Effector memory CD8-positive, alpha-beta T cell (primary cell): ENCODE results near the gene KRT72.

Experiments used
- ATAC-seq: fragments of 150-1000 bp; cut with Tn5 transposase; replicated peaks from 2 replicates; pipeline ENCODE4 v1.10.0; 2021; ENCODE audit warnings: mild to moderate bottlenecking, moderate library complexity
- DNase-seq, 3 experiments: peaks; one replicate each; pipeline ENCODE4 v3.0.0; 2021
- H3K27ac Mint-ChIP-seq, 2 donors: one replicate each; pipeline ENCODE4 v1.8.0; 2022; ENCODE audit warnings: mild to moderate bottlenecking in 2 of 2, mixed read lengths in 2 of 2, moderate library complexity in 2 of 2
- H3K27me3 Mint-ChIP-seq, 2 donors: one replicate each; pipeline ENCODE4 v1.8.0; 2022; ENCODE audit warnings: mixed read lengths in 2 of 2
- H3K36me3 Mint-ChIP-seq: one replicate; pipeline ENCODE4 v1.8.0; 2022; ENCODE audit warnings: mild to moderate bottlenecking, moderate library complexity, mixed read lengths; ENCODE audit not compliant: insufficient read depth
- H3K4me1 Mint-ChIP-seq, 2 donors: one replicate each; pipeline ENCODE4 v1.8.0; 2022; ENCODE audit warnings: low read depth in 2 of 2, mixed read lengths in 2 of 2
- H3K4me3 Mint-ChIP-seq, 2 donors: one replicate each; pipeline ENCODE4 v1.8.0; 2022; ENCODE audit warnings: mild to moderate bottlenecking in 2 of 2, mixed read lengths in 2 of 2, moderate library complexity in 2 of 2
- H3K9me3 Mint-ChIP-seq, 2 donors: one replicate each; pipeline ENCODE4 v1.8.0; 2022; ENCODE audit warnings: mixed read lengths in 2 of 2

KRT72 gene

DNA sequence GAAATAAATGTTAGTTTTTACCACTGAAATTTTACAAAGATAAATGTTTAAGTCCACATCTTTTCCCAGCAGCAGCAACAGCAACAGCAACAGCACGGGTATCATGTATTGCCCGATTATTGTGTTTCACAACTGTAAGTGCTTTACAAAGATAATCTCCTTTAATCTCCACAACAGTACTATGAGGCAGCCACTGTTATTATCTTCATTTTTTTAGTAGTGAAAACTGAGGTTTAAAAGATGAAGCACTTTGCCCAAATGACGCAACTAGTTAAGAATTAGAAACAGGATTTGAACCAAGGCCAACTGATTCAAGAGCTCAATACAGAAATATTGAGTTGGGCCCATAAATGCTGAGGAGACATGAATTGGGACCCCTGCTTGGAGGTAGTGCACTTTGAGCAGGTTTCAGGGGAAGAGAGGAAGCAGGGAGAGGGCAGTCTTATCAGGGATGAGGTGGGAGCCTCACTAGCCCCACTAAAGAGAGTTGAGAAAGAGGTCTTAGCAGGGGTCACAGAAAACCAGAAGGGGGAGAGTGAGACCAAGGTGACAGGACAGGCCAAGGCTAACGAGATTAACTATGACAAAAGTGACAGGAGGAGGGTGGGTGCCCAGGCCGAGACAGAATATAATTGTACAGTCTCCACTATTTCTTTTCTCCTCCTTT lies 35.5 kb upstream of the KRT72 start:
- no peak overlapping the region for H3K4me3 Mint-ChIP-seq
- ATAC-seq: no peak
- H3K4me1 Mint-ChIP-seq: peaks cover 22 to 34% of the 10 kb centered on the region in 2 donors
- H3K27ac Mint-ChIP-seq: peak overlapping the region in 1 of 2 donors; percentile 26
- peaks cover 6 to 39% of the 10 kb centered on the region in 2 donors for H3K27me3 Mint-ChIP-seq
- H3K36me3 Mint-ChIP-seq: no peaks in the 10 kb centered on the region
- no peak for DNase-seq
- no peaks in the 10 kb centered on the region for H3K9me3 Mint-ChIP-seq

DNA sequence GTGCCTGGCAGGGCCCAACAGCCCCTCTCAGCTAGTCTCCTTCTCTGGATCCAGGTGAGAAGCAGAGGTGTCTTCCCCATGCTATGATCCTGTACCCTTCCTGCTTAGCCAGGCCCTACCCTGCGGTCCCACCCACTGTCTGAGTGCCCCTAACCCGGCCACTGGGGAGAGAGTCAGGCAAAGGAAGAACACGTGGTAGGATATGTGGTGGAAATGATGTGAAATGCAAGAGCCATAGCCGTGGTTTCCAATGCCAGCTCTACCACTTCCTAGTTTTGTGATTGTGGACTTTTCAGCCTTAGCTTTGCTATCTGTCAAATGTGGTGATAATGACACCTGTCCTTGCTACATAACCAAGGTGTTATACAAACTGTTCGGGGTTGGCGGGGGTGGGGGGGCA lies 34.9 kb upstream of the KRT72 start:
- no peak overlapping the region for H3K4me3 Mint-ChIP-seq
- DNase-seq (no peak), ATAC-seq (peak; percentile 62)
- H3K4me1 Mint-ChIP-seq: peaks cover 20 to 29% of the 10 kb centered on the region in 2 donors
- no peaks in the 10 kb centered on the region for H3K36me3 Mint-ChIP-seq
- H3K27ac Mint-ChIP-seq: no peak overlapping the region
- H3K9me3 Mint-ChIP-seq: no peaks in the 10 kb centered on the region
- peaks cover 6 to 39% of the 10 kb centered on the region in 2 donors for H3K27me3 Mint-ChIP-seq

GRCh38 chr12:52634266-52635056 lies 33.2 kb upstream of the KRT72 start:
- Mint-ChIP-seq H3K4me1 (peaks cover 30 to 41% of the 10 kb centered on the region in 2 donors), H3K9me3 (no peaks in the 10 kb centered on the region), H3K27ac (peak overlapping the region in 1 of 2 donors; percentile 20), H3K4me3 (peak overlapping the region in 1 of 2 donors; percentile 28), H3K36me3 (no peaks in the 10 kb centered on the region), H3K27me3 (peaks cover 6 to 49% of the 10 kb centered on the region in 2 donors)
- no peak for ATAC-seq
- DNase-seq: no peak

- Mint-ChIP-seq H3K4me1 (peaks cover 30 to 44% of the 10 kb centered on the region in 2 donors), H3K9me3 (no peaks in the 10 kb centered on the region), H3K4me3 (peak overlapping the region in 1 of 2 donors; percentile 10), H3K27ac (no peak overlapping the region), H3K36me3 (no peaks in the 10 kb centered on the region), H3K27me3 (peaks cover 3 to 53% of the 10 kb centered on the region in 2 donors)
- ATAC-seq: peak; percentile 37
- no peak for DNase-seq
Observed at GRCh38 chr12:52633383-52633782, 32.1 kb upstream of the KRT72 start.

GRCh38 chr12:52632656-52633055 lies 31.4 kb upstream of the KRT72 start:
- Mint-ChIP-seq H3K27ac (peak overlapping the region in 1 of 2 donors; percentile 35), H3K9me3 (no peaks in the 10 kb centered on the region), H3K36me3 (no peaks in the 10 kb centered on the region), H3K4me3 (no peak overlapping the region), H3K27me3 (peaks cover 0 to 57% of the 10 kb centered on the region in 2 donors), H3K4me1 (peaks cover 30 to 46% of the 10 kb centered on the region in 2 donors)
- ATAC-seq (no peak), DNase-seq (no peak)

DNA sequence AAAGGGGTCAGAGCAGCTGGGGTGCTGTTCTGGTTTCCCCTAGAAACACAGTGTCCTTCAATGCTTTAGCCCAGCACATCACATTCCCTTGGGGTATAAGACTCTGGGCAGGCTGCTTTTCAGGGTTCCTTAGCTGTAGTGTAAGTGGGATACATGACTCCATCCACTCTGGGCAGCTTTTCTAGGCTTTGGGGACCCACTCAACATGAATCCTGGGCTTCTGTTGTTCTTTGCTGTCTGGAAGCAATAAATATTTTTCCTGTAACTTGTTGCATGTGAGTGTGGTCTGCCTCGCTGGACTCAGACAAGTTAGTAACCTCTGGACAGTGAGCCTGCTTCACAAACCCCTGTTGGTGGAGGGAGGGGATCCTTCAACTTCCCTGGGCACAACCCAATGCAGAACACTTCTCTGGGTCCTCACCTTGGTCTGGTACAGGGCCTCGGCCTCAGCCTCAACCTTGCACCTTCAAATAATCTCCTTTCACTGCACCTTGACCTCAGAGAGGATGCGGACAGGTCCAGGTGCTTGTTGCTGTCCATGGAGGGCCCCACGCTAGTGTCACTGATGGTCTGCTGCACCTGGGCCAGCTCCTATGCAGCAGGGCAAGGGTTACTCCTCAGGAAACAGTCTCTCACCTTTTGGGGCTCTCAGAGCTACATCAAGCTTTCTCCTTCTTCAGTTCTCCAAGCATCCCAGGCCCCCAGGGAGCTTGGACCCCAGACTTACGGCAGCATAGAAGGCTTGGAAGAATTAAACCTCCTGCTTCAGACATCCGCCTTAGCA lies 30.6 kb upstream of the KRT72 start:
- Mint-ChIP-seq H3K27me3 (peaks cover 0 to 52% of the 10 kb centered on the region in 2 donors), H3K27ac (no peak overlapping the region), H3K4me1 (peaks cover 32 to 49% of the 10 kb centered on the region in 2 donors), H3K9me3 (no peaks in the 10 kb centered on the region), H3K36me3 (no peaks in the 10 kb centered on the region), H3K4me3 (peak overlapping the region in 1 of 2 donors; percentile 12)
- DNase-seq: no peak
- ATAC-seq: no peak

DNA sequence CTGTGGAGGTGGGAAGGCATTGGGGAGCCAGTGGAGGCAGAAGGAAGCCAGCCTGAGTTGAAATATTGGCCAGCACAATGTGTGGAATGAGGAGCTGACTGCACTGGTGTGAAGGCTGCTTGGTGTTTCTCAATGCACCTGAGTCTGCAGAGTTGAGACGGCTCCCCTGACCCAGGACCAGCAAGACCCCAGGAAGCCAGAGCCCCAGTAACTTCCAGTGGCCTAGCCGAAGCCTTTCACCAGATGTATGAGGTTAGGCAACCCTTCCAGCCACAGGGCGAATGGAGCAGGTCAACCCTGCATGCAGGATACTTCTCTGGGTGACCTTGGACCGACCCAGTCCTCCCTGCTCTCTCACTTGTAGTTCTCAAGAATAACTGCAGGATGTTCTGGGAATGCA lies 30.0 kb upstream of the KRT72 start:
- Mint-ChIP-seq H3K4me3 (no peak overlapping the region), H3K36me3 (no peaks in the 10 kb centered on the region), H3K27ac (peak overlapping the region in 1 of 2 donors; percentile 42), H3K4me1 (peaks cover 32 to 50% of the 10 kb centered on the region in 2 donors), H3K27me3 (peaks cover 0 to 46% of the 10 kb centered on the region in 2 donors), H3K9me3 (no peaks in the 10 kb centered on the region)
- ATAC-seq (no peak), DNase-seq (no peak)

DNA sequence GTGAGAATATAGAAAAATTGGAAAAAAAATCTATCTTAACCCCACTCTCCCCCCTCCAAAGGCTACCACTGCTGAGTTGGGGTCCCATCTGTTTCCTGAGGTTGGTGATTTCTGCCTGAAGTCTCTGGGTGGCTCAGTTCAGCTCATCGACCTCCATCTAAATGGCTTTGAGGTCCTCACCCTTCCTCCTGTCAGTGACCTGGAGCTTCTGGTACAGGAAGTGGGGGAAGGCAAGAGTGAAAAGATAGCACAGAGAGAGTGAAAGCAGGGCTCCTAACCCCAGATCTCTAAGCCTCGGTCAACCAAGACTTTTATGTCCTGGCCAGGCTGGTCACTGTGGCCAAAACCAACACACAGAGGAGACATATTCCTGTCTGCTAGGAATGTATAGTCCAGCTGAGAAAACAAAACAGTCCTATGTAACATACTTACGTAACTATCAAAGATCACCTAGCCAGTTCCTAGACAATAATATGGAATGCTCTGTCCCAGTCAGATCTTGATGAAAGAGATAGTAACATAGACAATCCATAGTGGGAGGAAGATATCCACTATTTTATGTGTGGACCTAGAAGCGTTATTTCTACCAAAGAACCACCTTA lies 29.4 kb upstream of the KRT72 start:
- H3K27ac Mint-ChIP-seq: peak overlapping the region; percentile 13 to 42
- peaks cover 0 to 40% of the 10 kb centered on the region in 2 donors for H3K27me3 Mint-ChIP-seq
- H3K4me3 Mint-ChIP-seq: peak overlapping the region in 1 of 2 donors; percentile 64
- peaks cover 29 to 46% of the 10 kb centered on the region in 2 donors for H3K4me1 Mint-ChIP-seq
- no peaks in the 10 kb centered on the region for H3K9me3 Mint-ChIP-seq
- ATAC-seq (no peak), DNase-seq (no peak)
- H3K36me3 Mint-ChIP-seq: no peaks in the 10 kb centered on the region

GRCh38 chr12:52630008-52630500 lies 28.8 kb upstream of the KRT72 start:
- peak overlapping the region in 1 of 2 donors; percentile 64 for H3K4me3 Mint-ChIP-seq
- H3K36me3 Mint-ChIP-seq: no peaks in the 10 kb centered on the region
- H3K4me1 Mint-ChIP-seq: peaks cover 29 to 46% of the 10 kb centered on the region in 2 donors
- peak overlapping the region; percentile 13 to 42 for H3K27ac Mint-ChIP-seq
- ATAC-seq (no peak), DNase-seq (no peak)
- H3K27me3 Mint-ChIP-seq: peaks cover 0 to 38% of the 10 kb centered on the region in 2 donors
- no peaks in the 10 kb centered on the region for H3K9me3 Mint-ChIP-seq

- no peak for DNase-seq
- Mint-ChIP-seq H3K27ac (no peak overlapping the region), H3K4me1 (peaks cover 29 to 46% of the 10 kb centered on the region in 2 donors), H3K9me3 (no peaks in the 10 kb centered on the region), H3K27me3 (peaks cover 0 to 35% of the 10 kb centered on the region in 2 donors), H3K36me3 (no peaks in the 10 kb centered on the region), H3K4me3 (peak overlapping the region in 1 of 2 donors; percentile 64)
- ATAC-seq: no peak
Observed at GRCh38 chr12:52629281-52630007, 28.2 kb upstream of the KRT72 start.

DNA sequence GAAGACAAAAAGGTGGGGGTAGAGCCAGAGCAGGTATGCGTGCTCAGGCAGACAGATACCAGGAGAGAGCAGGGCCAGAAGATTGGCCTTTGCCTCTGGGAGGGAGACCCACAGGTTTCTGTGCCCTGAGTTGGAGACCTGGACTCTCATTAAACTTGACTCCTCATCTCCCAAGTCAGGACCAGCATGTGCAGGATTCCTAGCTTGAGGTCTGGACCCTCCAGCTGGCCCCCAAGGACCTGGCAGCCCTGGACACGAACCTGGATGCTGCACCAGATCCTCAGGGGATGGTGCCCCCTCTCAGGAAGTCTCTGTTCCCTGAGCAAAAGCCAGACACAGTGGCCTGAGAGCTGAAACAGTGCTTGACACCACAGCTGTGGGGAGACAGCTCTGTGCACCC lies 27.6 kb upstream of the KRT72 start:
- Mint-ChIP-seq H3K9me3 (no peaks in the 10 kb centered on the region), H3K4me1 (peaks cover 26 to 40% of the 10 kb centered on the region in 2 donors), H3K4me3 (no peak overlapping the region), H3K27me3 (peaks cover 0 to 29% of the 10 kb centered on the region in 2 donors), H3K36me3 (no peaks in the 10 kb centered on the region), H3K27ac (no peak overlapping the region)
- DNase-seq: no peak
- no peak for ATAC-seq

DNA sequence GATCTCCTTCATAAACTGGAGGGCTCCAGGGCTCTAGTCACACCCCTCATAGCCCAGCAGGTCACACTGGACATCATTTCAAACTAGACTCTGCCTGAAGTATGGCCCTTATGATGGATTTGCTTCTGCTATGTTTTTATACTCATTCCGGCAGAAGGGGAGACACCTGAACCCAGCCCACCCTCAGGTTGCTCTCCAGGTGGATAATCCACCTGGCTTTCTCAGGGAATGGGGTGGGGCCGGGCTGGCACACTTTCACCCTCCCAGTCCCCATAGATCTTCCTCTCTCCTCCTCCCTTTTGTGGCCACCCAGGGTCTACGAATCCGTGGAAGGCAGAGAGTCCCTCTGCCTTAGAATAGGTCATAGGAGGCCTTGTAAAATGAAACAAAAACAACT lies 26.8 kb upstream of the KRT72 start:
- H3K27me3 Mint-ChIP-seq: peaks cover 0 to 26% of the 10 kb centered on the region in 2 donors
- H3K36me3 Mint-ChIP-seq: no peaks in the 10 kb centered on the region
- DNase-seq (no peak), ATAC-seq (no peak)
- no peak overlapping the region for H3K27ac Mint-ChIP-seq
- H3K4me1 Mint-ChIP-seq: peaks cover 20 to 35% of the 10 kb centered on the region in 2 donors
- H3K9me3 Mint-ChIP-seq: no peaks in the 10 kb centered on the region
- peak overlapping the region in 1 of 2 donors; percentile 4 for H3K4me3 Mint-ChIP-seq
